Choroid plexus epithelial cell (primary cell): ENCODE data around the gene RAMP3.

Experiments used
- DNase-seq: peaks from one replicate; pipeline ENCODE4 v3.0.0-alpha.2; 2010; ENCODE audit warnings: low read depth
- H3K4me3 ChIP-seq: 2 replicates; pipeline ENCODE4 v1.5.1; 2011; ENCODE audit warnings: low read depth, mild to moderate bottlenecking, control low read depth, low read length, moderate library complexity
- TF ChIP-seq, protein P1 (sequence below): conservative IDR thresholded peaks from 2 replicates; pipeline ENCODE4 v1.5.1; 2011; ENCODE audit warnings: low read depth, mild to moderate bottlenecking, control low read depth, inconsistent platforms, low read length, moderate library complexity

Gene RAMP3

GRCh38 chr7:45117582-45117981 is 40.0 kb upstream of the RAMP3 start:
- TF ChIP-seq, protein P1, sequence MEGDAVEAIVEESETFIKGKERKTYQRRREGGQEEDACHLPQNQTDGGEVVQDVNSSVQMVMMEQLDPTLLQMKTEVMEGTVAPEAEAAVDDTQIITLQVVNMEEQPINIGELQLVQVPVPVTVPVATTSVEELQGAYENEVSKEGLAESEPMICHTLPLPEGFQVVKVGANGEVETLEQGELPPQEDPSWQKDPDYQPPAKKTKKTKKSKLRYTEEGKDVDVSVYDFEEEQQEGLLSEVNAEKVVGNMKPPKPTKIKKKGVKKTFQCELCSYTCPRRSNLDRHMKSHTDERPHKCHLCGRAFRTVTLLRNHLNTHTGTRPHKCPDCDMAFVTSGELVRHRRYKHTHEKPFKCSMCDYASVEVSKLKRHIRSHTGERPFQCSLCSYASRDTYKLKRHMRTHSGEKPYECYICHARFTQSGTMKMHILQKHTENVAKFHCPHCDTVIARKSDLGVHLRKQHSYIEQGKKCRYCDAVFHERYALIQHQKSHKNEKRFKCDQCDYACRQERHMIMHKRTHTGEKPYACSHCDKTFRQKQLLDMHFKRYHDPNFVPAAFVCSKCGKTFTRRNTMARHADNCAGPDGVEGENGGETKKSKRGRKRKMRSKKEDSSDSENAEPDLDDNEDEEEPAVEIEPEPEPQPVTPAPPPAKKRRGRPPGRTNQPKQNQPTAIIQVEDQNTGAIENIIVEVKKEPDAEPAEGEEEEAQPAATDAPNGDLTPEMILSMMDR = no peak
- DNase-seq = no peak
- H3K4me3 ChIP-seq = no peak overlapping the region

GRCh38 chr7:45118292-45118691 is 39.3 kb upstream of the RAMP3 start:
- no peak for DNase-seq
- TF ChIP-seq, protein P1 = no peak
- no peak overlapping the region for H3K4me3 ChIP-seq

- no peak overlapping the region for H3K4me3 ChIP-seq
- DNase-seq = no peak
- TF ChIP-seq, protein P1 = no peak
These were observed 38.7 kb upstream of the RAMP3 start for GRCh38 chr7:45118889-45119331.

- no peak for DNase-seq
- TF ChIP-seq, protein P1 = no peak
- H3K4me3 ChIP-seq = no peak overlapping the region
These were observed 38.0 kb upstream of the RAMP3 start for GRCh38 chr7:45119550-45119949.

DNA sequence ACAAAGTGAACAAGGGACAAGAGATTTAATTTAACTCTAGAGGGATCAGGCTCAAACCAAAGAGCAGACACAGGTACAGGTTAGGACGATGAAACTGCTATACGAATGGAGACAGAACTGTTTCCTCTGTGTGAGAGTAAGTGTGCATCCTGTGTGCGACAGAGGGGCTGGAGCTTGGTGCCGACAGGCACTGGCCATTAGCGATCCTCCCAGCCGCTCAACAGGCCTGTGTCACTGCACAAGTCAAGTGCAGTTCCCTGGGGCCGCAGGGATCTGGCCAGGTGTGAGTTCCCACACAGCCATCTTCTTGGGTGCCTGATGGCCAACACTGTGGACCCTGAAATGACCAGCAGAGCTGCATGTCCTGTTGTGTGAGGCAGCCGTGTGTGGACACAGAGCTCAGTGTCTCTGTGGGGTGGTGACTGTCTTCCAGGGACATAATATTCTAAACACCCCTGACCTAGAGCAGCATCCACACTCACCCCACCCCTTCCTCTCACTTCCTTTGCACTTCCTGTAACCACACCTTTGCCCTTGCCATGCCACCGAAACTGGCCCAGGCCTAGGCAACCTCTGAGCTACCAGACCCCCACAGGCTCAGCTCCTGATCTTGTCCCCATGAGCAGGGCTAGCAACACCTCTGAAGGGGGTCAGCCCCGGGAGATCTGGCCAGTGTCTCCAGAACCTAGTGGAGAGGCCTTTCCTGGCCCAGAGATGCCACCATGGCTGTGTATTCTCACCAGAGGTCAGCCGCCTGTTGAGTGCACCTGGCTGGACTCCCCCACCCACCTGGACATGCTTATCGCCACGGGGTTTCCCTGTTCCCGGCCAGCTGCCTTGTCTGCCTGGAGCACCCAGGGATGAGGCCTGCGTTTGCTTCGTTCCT is 34.4 kb upstream of the RAMP3 start:
- TF ChIP-seq, protein P1 = no peak
- H3K4me3 ChIP-seq = no peak overlapping the region
- no peak for DNase-seq

GRCh38 chr7:45123913-45124710 is 33.5 kb upstream of the RAMP3 start:
- no peak for DNase-seq
- TF ChIP-seq, protein P1 = no peak
- no peak overlapping the region for H3K4me3 ChIP-seq
